Gastroesophageal sphincter (tissue), 4 donors: ENCODE results near the gene MBD2. TPM values are rescaled to one million over a fixed set of nuclear protein-coding genes. Genes with fewer than 3 reads are reported as not detected.

Experiments used
- ATAC-seq: fragments of 150-250 bp; one replicate; pipeline ENCODE4 v1.9.1; 2016; ENCODE audit warnings: mild to moderate bottlenecking, moderate library complexity
- H3K27ac ChIP-seq, 4 donors: fragments of 200-600 bp; sonication (generic) in 3 of 4; 1 replicate in 3 of 4; 2 replicates in 1 of 4; pipeline ENCODE4 v1.5.1; 2016 to 2019
- H3K27me3 ChIP-seq: fragments of 200-600 bp; sonication (generic); one replicate; pipeline ENCODE4 v1.5.1; 2019
- H3K36me3 ChIP-seq, 2 donors: fragments of 200-600 bp; sonication (generic); one replicate each; pipeline ENCODE4 v1.5.1; 2019; ENCODE audit warnings: control low read depth in 1 of 2
- H3K4me1 ChIP-seq, 3 donors: fragments of 200-600 bp; sonication (generic); 1 replicate in 2 of 3; 2 replicates in 1 of 3; pipeline ENCODE4 v1.5.1; 2016 to 2019; ENCODE audit warnings: control low read depth in 2 of 3
- H3K4me3 ChIP-seq, 2 donors: fragments of 200-600 bp; sonication (generic); one replicate each; pipeline ENCODE4 v1.5.1; 2019; ENCODE audit warnings: mild to moderate bottlenecking in 1 of 2, moderate library complexity in 1 of 2
- H3K9me3 ChIP-seq, 3 donors: fragments of 200-600 bp; sonication (generic); one replicate each; pipeline ENCODE4 v1.5.1; 2017 to 2019; ENCODE audit warnings: control low read depth in 2 of 3
- EP300 ChIP-seq: sonication (generic); formaldehyde crosslinking; IDR thresholded peaks from one replicate; pipeline ENCODE4 v1.6.1; 2017; ENCODE audit warnings: antibody characterized with exemption, mild to moderate bottlenecking
- POLR2A ChIP-seq, 2 donors: fragments of 450-650 bp; IDR thresholded peaks; one replicate each; pipeline ENCODE4 v1.6.1; 2017; ENCODE audit warnings: antibody characterized with exemption in 2 of 2, mild to moderate bottlenecking in 2 of 2, moderate library complexity in 1 of 2
- POLR2AphosphoS5 ChIP-seq: sonication (generic); formaldehyde crosslinking; IDR thresholded peaks from one replicate; pipeline ENCODE4 v1.6.1; 2017; ENCODE audit warnings: antibody characterized with exemption
- WGBS, 2 donors: methylation state at CpG; one replicate each; pipeline ENCODE4 v1.1.5; 2018; ENCODE audit warnings: low coverage in 1 of 2; 5-methylcytosine and 5-hydroxymethylcytosine counted together
- small RNA-seq, 4 donors: library from RNA; depleted of rRNA; stranded (forward); fragments of <200 nt; gene quantifications; one replicate each; pipeline ENCODE3, GENCODE V24; 2016
- total RNA-seq, 4 donors: library from RNA; depleted of rRNA; stranded (reverse); fragments of >200 nt; gene quantifications; one replicate each; pipeline ENCODE4 v1.1.0, GENCODE V29; 2016
- TF ChIP-seq, protein P1 (sequence below), 4 experiments: fragments of 200-600 bp in 2 of 4; fragments of 450-650 bp in 2 of 4; sonication (generic) in 1 of 4; IDR thresholded peaks; one replicate each; pipeline ENCODE4 v1.5.1; 2017 to 2019; ENCODE audit warnings: antibody characterized with exemption in 4 of 4, mild to moderate bottlenecking in 2 of 4, moderate library complexity in 2 of 4

MBD2 gene
- total RNA-seq, 4 donors from 2014 or later: 29.5 to 48.5 (median 36.1) TPM

DNA sequence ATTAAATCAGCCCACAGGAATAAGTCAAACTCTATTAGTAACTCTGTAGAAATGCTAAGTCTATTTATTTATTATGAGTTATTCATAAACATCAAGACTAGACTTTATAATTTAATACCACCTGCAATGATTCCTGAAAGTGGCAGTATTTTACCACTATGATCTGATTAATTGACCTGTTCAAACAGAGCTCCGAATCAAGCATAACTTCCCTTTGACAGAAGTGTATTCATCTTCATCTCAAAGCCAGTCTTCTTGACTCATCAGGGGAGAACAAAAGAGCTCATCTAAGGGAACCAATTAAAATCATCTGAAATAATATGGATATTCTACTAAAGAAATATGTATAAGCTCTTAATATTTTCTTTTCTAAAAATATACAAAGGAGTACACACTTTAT lies 122.3 kb downstream of the MBD2 start:
- no peaks in the 10 kb centered on the region for H3K27me3 ChIP-seq
- H3K4me3 ChIP-seq: no peak overlapping the region
- no peaks in the 10 kb centered on the region for H3K36me3 ChIP-seq
- ATAC-seq: no peak
- TF ChIP-seq, protein P1, sequence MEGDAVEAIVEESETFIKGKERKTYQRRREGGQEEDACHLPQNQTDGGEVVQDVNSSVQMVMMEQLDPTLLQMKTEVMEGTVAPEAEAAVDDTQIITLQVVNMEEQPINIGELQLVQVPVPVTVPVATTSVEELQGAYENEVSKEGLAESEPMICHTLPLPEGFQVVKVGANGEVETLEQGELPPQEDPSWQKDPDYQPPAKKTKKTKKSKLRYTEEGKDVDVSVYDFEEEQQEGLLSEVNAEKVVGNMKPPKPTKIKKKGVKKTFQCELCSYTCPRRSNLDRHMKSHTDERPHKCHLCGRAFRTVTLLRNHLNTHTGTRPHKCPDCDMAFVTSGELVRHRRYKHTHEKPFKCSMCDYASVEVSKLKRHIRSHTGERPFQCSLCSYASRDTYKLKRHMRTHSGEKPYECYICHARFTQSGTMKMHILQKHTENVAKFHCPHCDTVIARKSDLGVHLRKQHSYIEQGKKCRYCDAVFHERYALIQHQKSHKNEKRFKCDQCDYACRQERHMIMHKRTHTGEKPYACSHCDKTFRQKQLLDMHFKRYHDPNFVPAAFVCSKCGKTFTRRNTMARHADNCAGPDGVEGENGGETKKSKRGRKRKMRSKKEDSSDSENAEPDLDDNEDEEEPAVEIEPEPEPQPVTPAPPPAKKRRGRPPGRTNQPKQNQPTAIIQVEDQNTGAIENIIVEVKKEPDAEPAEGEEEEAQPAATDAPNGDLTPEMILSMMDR (IDR thresholded peaks at IDR 0.05): no peak
- no peak for TF ChIP-seq POLR2AphosphoS5
- no peak for TF ChIP-seq EP300
- TF ChIP-seq POLR2A (IDR thresholded peaks at IDR 0.05): no peak
- H3K9me3 ChIP-seq: no peaks in the 10 kb centered on the region
- H3K4me1 ChIP-seq: no peaks in the 10 kb centered on the region
- WGBS, 2 donors: 67 to 69% methylated on average over 1 of the region's 1 CpG
- H3K27ac ChIP-seq: no peak overlapping the region

Small RNAs within 50 kb of the gene (small RNA-seq; reads per million reads assigned to genes)
- 4.9 to 14.2 (median 10.0) reads per million in 4 donors for gene SNORA37

Other genes starting within 250 kb of the MBD2 start
- gene POLI, start 44.8 kb upstream of the MBD2 start, total RNA-seq: 10 to 100 TPM; 18.9 to 41.6 (median 33.6) TPM
- gene STARD6, start 133.2 kb upstream of the MBD2 start, total RNA-seq: not detected
- gene C18orf54, start 133.2 kb upstream of the MBD2 start, total RNA-seq: 1 to 10 TPM; 1.4 to 2.6 (median 1.9) TPM